Thoracic aorta (tissue), 2 donors: Measurements from ENCODE around the gene HAND2. TPM values are rescaled to one million over a fixed set of nuclear protein-coding genes. Genes with fewer than 3 reads are reported as not detected.

Experiments
- ATAC-seq: fragments of 150-250 bp; one replicate; pipeline ENCODE4 v1.8.0; 2017; ENCODE audit warnings: low read depth; ENCODE audit not compliant: insufficient number of reproducible peaks, low FRiP score
- DNase-seq: peaks from one replicate; pipeline ENCODE4 v3.0.0-alpha.2; 2020; ENCODE audit warnings: low spot score
- H3K27ac ChIP-seq, 2 donors: fragments of 200-600 bp; sonication (generic); 1 replicate in 1 of 2; 2 replicates in 1 of 2; pipeline ENCODE4 v1.5.1; 2016; ENCODE audit warnings: mild to moderate bottlenecking in 2 of 2, moderate library complexity in 2 of 2
- H3K27me3 ChIP-seq: fragments of 200-600 bp; sonication (generic); replicated peaks from 2 replicates; pipeline ENCODE4 v1.6.0; 2016; ENCODE audit warnings: mild to moderate bottlenecking; ENCODE audit not compliant: insufficient read depth
- H3K36me3 ChIP-seq: fragments of 200-600 bp; sonication (generic); one replicate; pipeline ENCODE4 v1.5.1; 2016
- H3K4me1 ChIP-seq, 2 donors: fragments of 200-600 bp; sonication (generic); 1 replicate in 1 of 2; 2 replicates in 1 of 2; pipeline versions ENCODE4 v1.5.1 to v1.6.0; 2016; ENCODE audit warnings: low read depth in 2 of 2, mild to moderate bottlenecking in 1 of 2; ENCODE audit not compliant: control insufficient read depth in 1 of 2
- H3K4me3 ChIP-seq: fragments of 200-600 bp; sonication (generic); 2 replicates; pipeline ENCODE4 v1.5.1; 2016; ENCODE audit warnings: mild to moderate bottlenecking
- H3K9me3 ChIP-seq: fragments of 200-600 bp; sonication (generic); 2 replicates; pipeline ENCODE4 v1.5.1; 2016
- CTCF ChIP-seq: fragments of 200-600 bp; sonication (generic); IDR thresholded peaks from one replicate; pipeline ENCODE4 v1.5.1; 2019; ENCODE audit warnings: antibody characterized with exemption
- total RNA-seq, 2 donors: library from RNA; depleted of rRNA; stranded (reverse); fragments of >200 nt; gene quantifications; one replicate each; pipeline versions ENCODE4 v1.1.0 to v1.2.3, GENCODE V29; 2016

Gene HAND2
- total RNA-seq, 2 donors from 2014 or later, result 25.7 to 28.2 TPM

GRCh38 chr4:173560896-173561295 is 30.9 kb upstream of the HAND2 start:
- no peak overlapping the region for H3K27ac ChIP-seq
- no peak for ATAC-seq
- TF ChIP-seq CTCF, result no peak
- no peaks in the 10 kb centered on the region for H3K36me3 ChIP-seq
- H3K4me1 ChIP-seq, result peaks cover 0 to 21% of the 10 kb centered on the region in 2 donors
- H3K9me3 ChIP-seq, result no peaks in the 10 kb centered on the region
- no peak for DNase-seq
- H3K27me3 ChIP-seq, result no peaks in the 10 kb centered on the region
- no peak overlapping the region for H3K4me3 ChIP-seq

GRCh38 chr4:173556398-173557131 is 26.5 kb upstream of the HAND2 start:
- ATAC-seq, result no peak

GRCh38 chr4:173547889-173548288 is 17.9 kb upstream of the HAND2 start:
- Histone ChIP-seq H3K27me3 (no peaks in the 10 kb centered on the region), H3K4me1 (no peaks in the 10 kb centered on the region), H3K4me3 (no peak overlapping the region), H3K27ac (no peak overlapping the region), H3K9me3 (no peaks in the 10 kb centered on the region), H3K36me3 (no peaks in the 10 kb centered on the region)
- ATAC-seq, result no peak
- DNase-seq, result no peak
- TF ChIP-seq CTCF, result no peak

More at GRCh38 chr4:173556398-173557131, 26.5 kb upstream of the HAND2 start:
- H3K36me3 ChIP-seq, result no peaks in the 10 kb centered on the region
- DNase-seq, result no peak
- no peaks in the 10 kb centered on the region for H3K4me1 ChIP-seq
- H3K27ac ChIP-seq, result no peak overlapping the region
- H3K4me3 ChIP-seq, result no peak overlapping the region
- TF ChIP-seq CTCF, result no peak
- no peaks in the 10 kb centered on the region for H3K9me3 ChIP-seq
- H3K27me3 ChIP-seq, result no peaks in the 10 kb centered on the region

- Histone ChIP-seq H3K27me3 (no peaks in the 10 kb centered on the region), H3K36me3 (no peaks in the 10 kb centered on the region), H3K4me3 (no peak overlapping the region), H3K9me3 (no peaks in the 10 kb centered on the region), H3K27ac (no peak overlapping the region), H3K4me1 (no peaks in the 10 kb centered on the region)
- ATAC-seq, result no peak
- no peak for DNase-seq
- no peak for TF ChIP-seq CTCF
Measured at GRCh38 chr4:173546776-173547175, 16.7 kb upstream of the HAND2 start.

- Histone ChIP-seq H3K27ac (no peak overlapping the region), H3K9me3 (no peaks in the 10 kb centered on the region), H3K4me1 (no peaks in the 10 kb centered on the region), H3K36me3 (no peaks in the 10 kb centered on the region), H3K4me3 (no peak overlapping the region), H3K27me3 (no peaks in the 10 kb centered on the region)
- DNase-seq, result no peak
- TF ChIP-seq CTCF, result no peak
- ATAC-seq, result no peak
Measured at GRCh38 chr4:173545440-173545839, 15.4 kb upstream of the HAND2 start.
